Motor neuron (in vitro differentiated cells): ENCODE measurements around the gene FAM222B. TPM values are rescaled to one million over a fixed set of nuclear protein-coding genes. Genes with fewer than 3 reads are reported as not detected.
"Not testable (repeated sequence)": the region's sequence is repeated elsewhere in the genome, so short reads cannot be mapped to it uniquely, and the experiment has no call there.

Experiments used
- ATAC-seq, 8 experiments: fragments of 200-7000 bp; cut with Tn5 transposase; replicated peaks in 6 of 8; 2 replicates each; pipeline ENCODE4 v1.8.0; 2021; ENCODE audit warnings: mild to moderate bottlenecking in 8 of 8, moderate library complexity in 8 of 8
- H3K27ac ChIP-seq, 2 donors: fragments of 250-450 bp; sonication (Bioruptor Pico); 2 replicates each; pipeline ENCODE4 v1.9.0; 2021; ENCODE audit warnings: antibody characterized with exemption in 2 of 2, mild to moderate bottlenecking in 2 of 2, moderate library complexity in 1 of 2
- H3K4me1 ChIP-seq, 2 donors: fragments of 250-450 bp; sonication (Bioruptor Pico); replicated peaks in 1 of 2; 2 replicates each; pipeline ENCODE4 v1.6.1; 2021; ENCODE audit warnings: antibody characterized with exemption in 2 of 2, mild to moderate bottlenecking in 2 of 2, moderate library complexity in 1 of 2
- H3K4me3 ChIP-seq, 5 donors: fragments of 250-450 bp; sonication (Bioruptor Pico); 2 replicates each; pipeline ENCODE4 v1.9.0; 2021; ENCODE audit warnings: antibody characterized with exemption in 5 of 5, mild to moderate bottlenecking in 5 of 5, moderate library complexity in 4 of 5
- WGBS, 10 experiments: fragments of 450-650 bp; shearing (Covaris generic); methylation state at CpG; one replicate each; pipeline ENCODE4 v1.0.0; 2022; 5-methylcytosine and 5-hydroxymethylcytosine counted together
- in situ Hi-C, 9 experiments: fragments of 400-800 bp; cut with MboI; loops; one replicate each; pipeline ENCODE4 v1.15.0; 2021; ENCODE audit warnings: low sequenced_read_pairs in 9 of 9, low pct_unique_long_range_greater_than_20kb in 2 of 9; ENCODE audit not compliant: unreplicated experiment in 9 of 9
- total RNA-seq, 8 experiments: library from RNA; unstranded; fragments of 300-600 nt; gene quantifications; 2 replicates each; pipeline versions ENCODE4 v1.2.3 to v1.2.4, GENCODE V29; 2022

Gene FAM222B
- total RNA-seq, 8 experiments from 2014 or later: 3.1 to 16.8 (median 11.1) TPM

- peaks cover 24 to 31% of the 10 kb centered on the region in 2 donors for H3K4me1 ChIP-seq
- 0% methylated on average over 1 to 8 of the region's 61 CpGs; no CpG with 5 or more reads in 3 of the 10 experiments for WGBS, 10 experiments
- in situ Hi-C loops: loop anchor here in 1 of 9 experiments (25.0 kb wide), 1 partner anchor 368 kb away; no protein-coding TSS in a partner anchor
These were observed 98.3 kb downstream of the FAM222B start for GRCh38 chr17:28744104-28744971.

GRCh38 chr17:28743243-28744103 is 99.1 kb downstream of the FAM222B start, which contains the start of gene TRAF4:
TSS of gene TRAF4 (plus strand) at chr17:28744011. CDS start at chr17:28744113, 102 bp downstream.
- ATAC-seq: peak; percentile 53 to 76 (median 70)
- in situ Hi-C loops: loop anchor here in 1 of 9 experiments (25.0 kb wide), 1 partner anchor 369 kb away; no protein-coding TSS in a partner anchor
- WGBS, 10 experiments: 0 to 12% (median 0%) methylated on average over 1 to 9 of the region's 70 CpGs; no CpG with 5 or more reads in 5 of the 10 experiments

More at GRCh38 chr17:28744104-28744971, 98.3 kb downstream of the FAM222B start:
- peak overlapping the region; percentile 68 to 99 (median 92) for H3K4me3 ChIP-seq
- H3K27ac ChIP-seq: peak overlapping the region; percentile 97 to 98
- peak in 6 of 8 experiments; percentile 8 to 14 (median 10) for ATAC-seq

GRCh38 chr17:28741358-28742349 is 100.9 kb downstream of the FAM222B start:
- Histone ChIP-seq H3K4me1 (peaks cover 22 to 29% of the 10 kb centered on the region in 2 donors), H3K4me3 (no peak overlapping the region), H3K27ac (peak overlapping the region in 1 of 2 donors; percentile 97)
- ATAC-seq: no peak
- in situ Hi-C loops: loop anchor here in 1 of 9 experiments (25.0 kb wide), 1 partner anchor 371 kb away; no protein-coding TSS in a partner anchor
- WGBS, 10 experiments: 70 to 100% (median 94%) methylated on average over 1 to 6 of the region's 19 CpGs; no CpG with 5 or more reads in 4 of the 10 experiments

More at GRCh38 chr17:28743243-28744103, 99.1 kb downstream of the FAM222B start, which contains the start of gene TRAF4:
- peak within 1 kb of the TSS; percentile 97 to 98 for H3K27ac ChIP-seq
- H3K4me3 ChIP-seq: peak within 1 kb of the TSS; percentile 68 to 99 (median 92)
- H3K4me1 ChIP-seq: peaks cover 24 to 31% of the 10 kb centered on the region in 2 donors

- peaks cover 12 to 19% of the 10 kb centered on the region in 2 donors for H3K4me1 ChIP-seq
- in situ Hi-C loops: loop anchor here in 1 of 9 experiments (25.0 kb wide), 1 partner anchor 372 kb away; no protein-coding TSS in a partner anchor
- no peak overlapping the region for H3K4me3 ChIP-seq
- no peak overlapping the region for H3K27ac ChIP-seq
- whole genome bisulfite sequencing, 10 experiments: 39 to 100% (median 93%) methylated on average over 1 to 4 of the region's 10 CpGs; no CpG with 5 or more reads in 2 of the 10 experiments
- ATAC-seq: no peak
These were observed 101.9 kb downstream of the FAM222B start for GRCh38 chr17:28740406-28741357.

GRCh38 chr17:28738680-28739384 is 103.8 kb downstream of the FAM222B start:
- no peak overlapping the region for H3K4me3 ChIP-seq
- in situ Hi-C loops: loop anchor here in 1 of 9 experiments (25.0 kb wide), 1 partner anchor 373 kb away; no protein-coding TSS in a partner anchor
- no peak overlapping the region for H3K27ac ChIP-seq
- WGBS, 10 experiments: 81 to 100% (median 100%) methylated on average over 1 to 5 of the region's 10 CpGs; no CpG with 5 or more reads in 5 of the 10 experiments
- H3K4me1 ChIP-seq: peaks cover 11 to 18% of the 10 kb centered on the region in 2 donors
- ATAC-seq: no peak

- 20 to 100% (median 84%) methylated on average over 1 to 9 of the region's 22 CpGs; no CpG with 5 or more reads in 4 of the 10 experiments for WGBS, 10 experiments
- Histone ChIP-seq H3K4me3 (no peak overlapping the region), H3K27ac (no peak overlapping the region), H3K4me1 (peaks cover 8 to 18% of the 10 kb centered on the region in 2 donors)
- in situ Hi-C loops: loop anchor here in 1 of 9 experiments (25.0 kb wide), 1 partner anchor 374 kb away; no protein-coding TSS in a partner anchor
- ATAC-seq: peak in 4 of 8 experiments; percentile 7 to 12 (median 10)
These were observed 104.6 kb downstream of the FAM222B start for GRCh38 chr17:28737770-28738679.

GRCh38 chr17:28737316-28737715 is 105.3 kb downstream of the FAM222B start:
- Histone ChIP-seq H3K4me3 (no peak overlapping the region), H3K27ac (no peak overlapping the region), H3K4me1 (peaks cover under 1 to 13% of the 10 kb centered on the region in 2 donors)
- 95% methylated on average over 4 of the region's 12 CpGs; no CpG with 5 or more reads in 9 of the 10 experiments for WGBS, 10 experiments
- ATAC-seq: no peak
- in situ Hi-C loops: loop anchor here in 1 of 9 experiments (25.0 kb wide), 1 partner anchor 375 kb away; no protein-coding TSS in a partner anchor

- ATAC-seq, H3K27ac ChIP-seq, H3K4me3 ChIP-seq, H3K4me1 ChIP-seq: not testable (repeated sequence)
- in situ Hi-C loops: loop anchor here in 1 of 9 experiments (25.0 kb wide), 1 partner anchor 376 kb away; no protein-coding TSS in a partner anchor
- whole genome bisulfite sequencing, 10 experiments: no CpG with 5 or more reads among the region's 8 CpGs
These were observed 106.4 kb downstream of the FAM222B start for GRCh38 chr17:28735913-28736769.
